Measurements from ENCODE around the gene AMPD3. TPM values are rescaled to one million over a fixed set of nuclear protein-coding genes. Genes with fewer than 3 reads are reported as not detected.
A peak's percentile ranks its signal among the peaks of the same experiment; 100 is the strongest.

Gene AMPD3
- polyA plus RNA-seq, 3 donors: 5.6 to 8.1 (median 6.4) TPM

- DNase-seq: no peak
Observed at GRCh38 chr11:10459029-10459970, 4.2 kb downstream of the AMPD3 start.

- DNase-seq: peak; percentile 10
Observed at GRCh38 chr11:10460611-10461275, 5.7 kb downstream of the AMPD3 start.

- no peak for DNase-seq
Observed at GRCh38 chr11:10461276-10461790, 6.3 kb downstream of the AMPD3 start.

- no peak for DNase-seq
Observed at GRCh38 chr11:10462746-10463300, 7.8 kb downstream of the AMPD3 start.

GRCh38 chr11:10473371-10473770 lies 18.3 kb downstream of the AMPD3 start:
- no peak for DNase-seq

- DNase-seq: no peak
Observed at GRCh38 chr11:10474551-10474950, 19.5 kb downstream of the AMPD3 start.

- DNase-seq: no peak
Observed at GRCh38 chr11:10476342-10476741, 21.3 kb downstream of the AMPD3 start.

GRCh38 chr11:10476927-10477689 lies 22.0 kb downstream of the AMPD3 start:
- DNase-seq: no peak

GRCh38 chr11:10477690-10478046 lies 22.6 kb downstream of the AMPD3 start:
- DNase-seq: no peak

GRCh38 chr11:10478066-10478465 lies 23.0 kb downstream of the AMPD3 start:
- no peak for DNase-seq

GRCh38 chr11:10478574-10479550 lies 23.8 kb downstream of the AMPD3 start:
- no peak for DNase-seq

GRCh38 chr11:10480026-10480425 lies 25.0 kb downstream of the AMPD3 start:
- DNase-seq: no peak

GRCh38 chr11:10480760-10481159 lies 25.7 kb downstream of the AMPD3 start:
- DNase-seq: no peak

GRCh38 chr11:10481560-10482349 lies 26.7 kb downstream of the AMPD3 start:
- no peak for DNase-seq

- no peak for DNase-seq
Observed at GRCh38 chr11:10483174-10483573, 28.1 kb downstream of the AMPD3 start.

- no peak for DNase-seq
Observed at GRCh38 chr11:10483584-10483983, 28.5 kb downstream of the AMPD3 start.

- no peak for DNase-seq
Observed at GRCh38 chr11:10484461-10485180, 29.6 kb downstream of the AMPD3 start.

- no peak for DNase-seq
Observed at GRCh38 chr11:10485646-10486045, 30.6 kb downstream of the AMPD3 start.
